GM19035 (cell line): Measurements from ENCODE around the gene FOXE3.
A peak's percentile ranks its signal among the peaks of the same experiment; 100 is the strongest.

Experiments used
- ATAC-seq: cut with Tn5 transposase; IDR thresholded peaks from one replicate; pipeline ENCODE4 v1.9.1; 2021; ENCODE audit not compliant: unreplicated experiment

Gene FOXE3

GRCh38 chr1:47434051-47434842 lies 18.2 kb downstream of the FOXE3 start:
- ATAC-seq, result no peak

DNA sequence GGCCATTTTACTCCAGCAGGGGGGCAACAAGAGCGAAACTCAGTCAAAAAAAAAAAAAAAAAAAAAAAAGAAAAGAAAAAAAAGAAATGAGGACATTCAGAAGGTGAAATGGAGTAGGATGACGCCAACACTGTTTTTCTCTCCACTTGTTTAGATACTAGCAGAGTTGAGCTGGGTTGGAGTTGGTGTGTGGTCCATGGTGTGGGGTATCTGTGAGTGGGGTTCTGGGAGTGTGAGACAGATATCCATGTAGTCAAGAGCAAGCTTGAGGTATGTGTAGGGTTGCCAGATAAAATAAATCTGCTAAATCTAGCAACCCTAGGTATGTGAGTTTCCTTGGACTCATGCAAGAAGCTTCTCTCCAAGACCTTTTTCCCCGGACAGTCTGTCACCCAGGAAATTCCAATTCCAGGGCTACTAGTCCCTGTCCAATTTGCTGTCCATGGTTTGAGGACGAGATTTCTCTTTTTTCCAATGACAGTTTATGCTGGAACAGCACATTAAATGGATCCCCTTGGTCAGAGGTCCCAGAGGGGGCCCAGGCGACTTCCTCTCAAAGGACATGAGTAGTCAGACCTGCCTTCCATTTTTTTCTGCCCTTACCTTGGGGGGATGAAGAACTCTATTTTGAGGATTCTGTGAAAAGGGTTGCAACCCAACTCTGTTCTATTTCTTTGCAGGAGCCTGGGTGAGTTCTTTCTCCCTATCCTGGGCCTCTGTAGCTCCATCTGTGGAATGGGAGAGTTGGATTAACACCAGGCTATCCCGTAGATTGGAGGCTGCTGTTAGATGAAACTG lies 19.6 kb downstream of the FOXE3 start:
- ATAC-seq, result no peak

GRCh38 chr1:47436304-47436978 lies 20.4 kb downstream of the FOXE3 start:
- peak; percentile 48 for ATAC-seq

DNA sequence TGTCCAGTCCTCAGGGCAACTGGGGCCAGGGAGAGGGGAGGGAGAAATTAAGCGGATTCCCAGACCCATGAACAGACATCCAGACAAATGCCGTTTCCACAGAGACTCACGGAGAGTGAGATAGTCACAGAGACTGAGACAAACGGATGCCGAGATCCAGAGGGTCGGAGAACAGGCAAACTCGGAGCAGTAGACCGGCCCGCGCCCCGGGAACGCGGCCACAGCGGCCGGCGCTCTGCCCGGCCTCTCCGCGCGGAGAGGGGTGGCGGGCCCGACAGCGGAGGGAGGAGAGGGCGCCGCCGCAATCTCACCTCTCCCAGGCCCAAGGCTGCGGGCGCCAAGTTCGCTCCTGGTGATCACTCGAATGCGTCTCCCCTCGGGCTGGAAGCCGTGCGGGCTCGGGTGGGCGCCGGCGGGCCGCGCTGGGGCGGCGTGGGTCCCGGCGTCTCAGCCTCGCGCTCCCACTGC lies 20.9 kb downstream of the FOXE3 start:
- peak; percentile 25 for ATAC-seq

DNA sequence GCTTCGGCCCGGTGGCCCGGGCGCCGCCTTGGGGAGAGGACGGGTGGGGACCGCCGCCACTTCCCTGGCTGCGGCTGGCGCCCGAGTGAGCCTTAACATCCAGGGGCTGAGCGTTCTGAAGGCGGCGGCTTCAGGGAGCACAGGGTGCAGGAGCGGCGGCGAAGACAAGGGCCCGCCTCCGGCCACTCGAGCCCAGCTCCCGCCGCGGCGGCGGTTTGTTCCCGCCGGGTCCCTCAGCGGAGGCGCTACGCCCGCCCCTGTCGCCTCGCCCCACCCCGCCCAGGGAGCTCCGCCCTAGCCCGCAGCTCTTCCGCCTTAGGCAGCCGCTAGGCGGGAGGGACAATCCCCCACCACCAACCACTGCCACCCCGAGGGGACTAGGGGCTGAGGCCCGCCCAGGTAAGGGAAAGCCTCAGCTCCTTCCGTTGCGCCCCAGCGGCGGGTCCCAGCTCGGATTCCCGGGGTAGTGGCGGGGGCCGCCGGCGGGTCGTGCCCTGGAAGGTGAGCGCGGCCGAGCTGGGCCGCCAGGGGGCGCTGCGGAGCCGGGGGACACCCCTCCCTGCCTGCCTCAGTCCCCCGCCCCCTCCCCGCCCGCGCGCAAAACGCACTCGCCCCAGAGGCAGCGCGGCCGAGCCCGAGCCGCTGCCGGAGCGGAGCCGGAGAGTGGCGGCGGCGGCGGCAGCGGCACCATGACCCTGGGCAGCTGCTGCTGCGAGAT lies 21.5 kb downstream of the FOXE3 start, which contains the start of gene FOXD2:
FOXD2 (plus strand) TSS at position 598 of the 718 bp plus-strand sequence; CDS start at position 690, 92 bp downstream.
- peak; percentile 80 for ATAC-seq

DNA sequence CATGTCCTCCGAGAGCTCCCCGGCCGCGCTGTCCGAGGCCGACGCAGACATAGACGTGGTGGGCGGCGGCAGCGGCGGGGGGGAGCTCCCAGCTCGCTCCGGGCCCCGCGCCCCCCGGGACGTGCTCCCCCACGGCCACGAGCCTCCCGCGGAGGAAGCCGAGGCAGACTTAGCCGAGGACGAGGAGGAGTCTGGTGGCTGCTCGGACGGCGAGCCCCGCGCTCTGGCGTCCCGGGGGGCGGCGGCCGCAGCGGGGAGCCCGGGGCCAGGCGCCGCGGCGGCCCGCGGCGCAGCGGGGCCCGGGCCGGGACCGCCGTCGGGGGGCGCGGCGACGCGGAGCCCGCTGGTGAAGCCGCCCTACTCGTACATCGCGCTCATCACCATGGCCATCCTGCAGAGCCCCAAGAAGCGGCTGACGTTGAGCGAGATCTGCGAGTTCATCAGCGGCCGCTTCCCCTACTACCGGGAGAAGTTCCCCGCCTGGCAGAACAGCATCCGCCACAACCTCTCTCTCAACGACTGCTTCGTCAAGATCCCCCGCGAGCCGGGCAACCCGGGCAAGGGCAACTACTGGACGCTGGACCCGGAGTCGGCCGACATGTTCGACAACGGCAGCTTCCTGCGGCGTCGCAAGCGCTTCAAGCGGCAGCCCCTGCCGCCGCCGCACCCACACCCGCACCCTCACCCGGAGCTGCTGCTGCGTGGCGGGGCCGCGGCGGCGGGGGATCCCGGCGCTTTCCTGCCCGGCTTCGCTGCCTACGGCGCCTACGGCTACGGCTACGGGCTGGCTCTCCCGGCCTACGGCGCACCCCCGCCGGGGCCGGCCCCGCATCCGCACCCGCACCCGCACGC lies 22.3 kb downstream of the FOXE3 start:
- no peak for ATAC-seq

GRCh38 chr1:47439017-47439818 lies 23.1 kb downstream of the FOXE3 start:
- no peak for ATAC-seq

DNA sequence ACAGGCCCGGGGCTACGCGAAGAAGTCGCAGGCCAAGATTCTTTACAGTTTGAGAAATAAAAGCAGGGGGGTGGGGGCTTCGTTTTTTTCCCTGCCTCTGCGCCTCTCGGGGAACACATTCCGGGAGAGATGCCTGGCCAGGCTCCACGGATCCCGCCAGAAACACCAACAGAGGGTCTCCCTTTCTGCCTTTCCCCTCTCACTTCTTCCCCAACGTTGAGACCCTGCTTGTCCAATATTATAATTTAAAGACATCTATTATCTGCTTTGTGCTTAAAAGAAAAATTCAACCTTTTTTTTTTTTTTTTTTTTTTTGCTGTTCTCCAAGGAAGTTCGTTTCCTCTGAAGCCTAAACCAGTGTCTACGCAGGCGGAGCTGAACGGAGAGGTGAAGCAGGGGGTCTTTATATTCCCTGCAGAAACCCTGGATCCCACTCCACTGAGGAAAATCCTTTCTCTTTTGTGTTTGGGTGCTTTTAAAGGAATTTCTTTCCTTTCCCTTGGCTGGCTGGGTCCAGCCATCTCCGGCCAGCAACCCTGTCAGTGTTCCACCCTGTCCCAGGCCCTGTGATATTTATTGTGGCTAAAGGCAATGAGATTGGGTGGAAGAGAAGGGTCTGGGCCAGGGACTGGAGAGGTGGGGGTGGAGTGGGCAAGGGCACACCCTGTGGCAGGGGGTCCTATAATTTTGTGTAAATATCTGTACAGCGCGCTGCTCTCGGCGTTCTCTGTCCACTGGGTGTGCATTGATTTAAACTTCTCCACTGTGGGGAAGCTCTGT lies 23.9 kb downstream of the FOXE3 start:
- ATAC-seq, result no peak

DNA sequence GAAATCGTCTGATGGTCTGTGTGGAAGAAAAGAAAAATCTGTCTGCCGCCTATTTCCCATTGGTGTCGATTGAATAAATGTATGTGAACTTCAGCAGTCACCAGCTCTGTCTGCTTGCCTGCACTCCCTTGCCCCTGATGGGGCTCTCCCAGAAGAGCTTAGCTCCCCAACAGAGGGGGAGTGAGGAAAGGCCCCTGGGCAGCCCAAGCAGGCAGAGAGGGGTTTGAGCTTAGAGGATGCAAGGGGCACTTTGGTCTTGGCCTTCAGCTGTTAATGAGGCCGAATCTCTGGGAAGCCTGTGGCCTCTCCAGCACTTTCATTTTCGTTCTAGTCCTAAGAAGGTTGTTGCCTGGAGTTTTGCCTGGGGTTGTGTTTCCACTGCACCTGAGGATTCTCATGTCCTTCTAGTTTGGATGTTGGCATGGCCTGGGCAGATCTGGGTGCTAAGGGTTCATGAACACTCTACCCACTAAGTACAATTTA lies 24.6 kb downstream of the FOXE3 start:
- no peak for ATAC-seq

DNA sequence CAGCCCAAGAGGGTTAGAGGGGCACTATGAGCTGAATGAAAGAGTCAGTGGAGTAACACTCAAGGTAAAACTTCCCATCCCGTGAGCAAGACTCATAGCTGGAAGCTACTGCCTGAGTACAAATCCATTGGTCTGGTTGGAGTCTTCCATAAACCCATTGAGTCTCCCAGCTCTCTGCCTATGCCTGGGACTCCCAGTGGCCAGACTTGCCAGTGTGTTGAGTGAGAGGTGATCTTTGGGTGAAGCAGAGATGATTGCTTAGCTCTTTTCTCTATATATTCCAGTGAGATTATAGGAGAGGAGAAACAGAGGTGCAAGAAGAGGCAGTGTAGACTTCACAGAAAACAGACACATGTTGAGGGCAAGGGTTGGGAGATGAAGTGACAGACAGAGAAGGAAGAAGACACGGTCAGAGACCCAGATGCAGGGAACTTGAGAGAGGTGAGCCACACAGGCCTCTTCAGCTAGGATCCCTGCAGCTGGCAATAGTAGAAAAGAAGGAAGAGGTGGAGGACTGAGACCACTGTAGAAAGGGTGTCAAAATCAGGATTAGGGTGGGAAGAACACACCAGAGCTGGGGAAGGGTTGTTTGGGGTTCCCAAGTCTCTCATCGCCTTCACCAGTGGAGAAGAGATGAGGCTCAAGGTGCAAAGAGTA lies 25.5 kb downstream of the FOXE3 start:
- no peak for ATAC-seq

GRCh38 chr1:47442202-47442601 lies 26.1 kb downstream of the FOXE3 start:
- no peak for ATAC-seq

GRCh38 chr1:47442842-47443529 lies 26.9 kb downstream of the FOXE3 start:
- no peak for ATAC-seq

DNA sequence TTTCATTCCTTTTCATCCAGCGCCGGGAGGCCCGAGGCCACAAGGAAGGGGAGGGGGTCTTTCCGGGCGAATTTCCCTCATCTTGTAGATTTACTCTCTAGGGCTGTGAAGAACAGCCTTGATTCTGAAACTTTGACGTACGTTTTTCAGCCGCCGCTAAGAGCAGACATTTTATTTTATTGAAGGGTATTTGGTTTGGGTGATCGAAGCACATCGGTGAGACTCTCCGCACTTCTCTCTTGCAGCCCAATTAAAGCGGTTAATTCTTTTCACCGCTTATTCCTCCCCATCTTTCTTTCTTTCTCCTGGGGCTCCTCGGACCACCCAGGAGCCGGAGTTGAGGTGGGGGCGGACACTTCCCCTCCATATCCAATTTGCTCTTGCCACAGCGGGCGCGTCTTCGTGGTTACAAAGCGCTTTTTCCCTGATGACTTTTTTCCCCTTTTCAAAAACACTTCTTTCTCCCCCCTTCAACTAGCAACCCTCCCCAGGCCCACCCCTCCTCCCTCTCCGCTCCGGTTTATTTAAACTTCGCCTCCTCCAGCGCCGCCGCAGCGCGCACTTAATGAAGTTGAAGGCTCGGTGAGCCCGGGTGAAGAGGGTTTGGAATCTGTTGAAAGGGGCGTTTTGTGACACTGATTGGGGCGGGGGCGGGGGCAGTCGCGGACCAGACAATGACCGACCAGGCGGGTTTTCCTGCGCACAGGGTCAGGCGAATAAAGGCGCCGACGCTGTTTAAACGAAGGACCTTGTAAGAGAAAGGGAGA lies 27.6 kb downstream of the FOXE3 start:
- no peak for ATAC-seq

GRCh38 chr1:47444297-47444561 lies 28.1 kb downstream of the FOXE3 start:
- ATAC-seq, result no peak

DNA sequence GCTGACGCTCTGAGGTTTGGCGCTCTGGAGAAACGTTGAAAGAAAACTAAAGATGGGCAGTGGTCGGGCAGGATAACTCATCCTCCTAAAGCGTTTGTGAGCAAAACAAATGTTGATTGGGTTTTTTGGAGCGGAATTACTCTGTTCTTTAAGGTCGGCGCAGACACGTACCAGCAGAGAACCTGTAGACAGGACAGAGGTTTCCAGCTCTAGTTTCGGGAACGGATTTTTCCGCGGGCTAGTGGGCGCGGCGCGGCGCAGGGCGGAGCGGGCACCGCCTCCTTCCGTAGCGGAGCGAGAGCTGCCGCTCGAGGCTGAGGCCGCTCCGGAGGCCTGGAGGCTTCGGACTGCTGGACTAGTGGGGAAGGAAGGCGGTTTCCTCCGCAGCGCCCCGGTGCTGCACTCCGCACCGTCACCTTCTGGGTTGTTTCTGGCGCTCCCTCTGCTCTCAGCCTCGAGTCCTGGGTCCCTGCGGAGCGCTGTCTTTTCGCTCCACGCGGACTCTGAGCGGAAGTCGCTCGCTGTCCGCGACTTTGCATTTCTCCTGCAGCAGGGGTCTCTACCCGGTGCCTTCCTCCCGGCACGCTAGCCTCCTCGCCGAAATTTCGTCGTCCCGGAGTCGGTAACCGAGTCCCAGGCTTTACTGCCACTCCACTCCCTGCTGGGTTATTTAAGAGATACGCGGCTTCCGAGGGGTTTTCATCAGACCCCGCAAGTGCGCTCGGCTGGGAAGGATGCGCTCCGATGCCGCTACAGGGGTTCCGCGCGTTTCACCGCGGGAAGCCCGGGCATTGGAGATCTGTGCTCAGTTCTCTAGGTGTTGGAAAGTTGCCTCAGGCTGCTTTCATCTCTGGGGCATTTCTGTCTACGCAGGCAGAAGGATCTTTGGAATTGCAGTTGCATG lies 28.7 kb downstream of the FOXE3 start:
- no peak for ATAC-seq
